ENCODE results near the gene ARHGAP15.

ARHGAP15 gene

DNA sequence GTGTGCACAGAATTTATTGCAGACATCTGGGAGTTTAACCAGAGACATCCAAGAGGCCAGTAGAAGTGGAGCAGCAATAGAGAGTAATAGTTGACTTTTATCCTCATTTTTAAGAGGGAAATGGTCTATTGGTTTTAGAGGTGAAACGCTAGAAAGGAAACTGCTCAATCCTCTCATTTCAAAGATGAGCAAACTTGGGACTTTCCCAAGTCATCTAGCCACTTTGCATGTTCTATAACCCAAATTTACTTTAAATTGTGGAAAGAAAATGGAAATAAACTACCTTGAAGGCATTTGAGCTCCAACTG is 601.7 kb downstream of the ARHGAP15 start:
- in situ Hi-C loops (cut with MboI; ENCODE audit: low pct_unique_long_range_greater_than_20kb, low sequenced_read_pairs): no loop called here
- DNase-seq: no peak

DNA sequence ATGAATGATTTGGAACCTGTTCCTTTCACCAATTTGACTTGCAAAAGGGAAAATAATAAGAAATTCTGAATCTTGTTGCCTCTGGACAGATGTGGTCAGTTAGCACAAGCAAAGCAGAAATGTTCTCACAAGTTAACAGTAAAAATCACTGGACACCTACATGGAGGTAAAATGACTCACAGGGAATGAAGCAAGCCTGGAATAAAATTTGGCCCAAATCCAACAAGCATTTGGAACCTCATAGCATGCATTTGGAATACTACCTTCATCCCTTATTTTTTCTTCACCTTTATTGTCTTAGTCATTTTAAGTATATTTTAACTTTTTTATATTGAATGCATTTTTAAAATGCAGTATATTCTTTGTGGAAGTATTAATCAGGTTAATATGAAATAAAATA is 602.9 kb downstream of the ARHGAP15 start:
- in situ Hi-C loops (cut with MboI; ENCODE audit: low pct_unique_long_range_greater_than_20kb, low sequenced_read_pairs): no loop called here
- no peak for DNase-seq

DNA sequence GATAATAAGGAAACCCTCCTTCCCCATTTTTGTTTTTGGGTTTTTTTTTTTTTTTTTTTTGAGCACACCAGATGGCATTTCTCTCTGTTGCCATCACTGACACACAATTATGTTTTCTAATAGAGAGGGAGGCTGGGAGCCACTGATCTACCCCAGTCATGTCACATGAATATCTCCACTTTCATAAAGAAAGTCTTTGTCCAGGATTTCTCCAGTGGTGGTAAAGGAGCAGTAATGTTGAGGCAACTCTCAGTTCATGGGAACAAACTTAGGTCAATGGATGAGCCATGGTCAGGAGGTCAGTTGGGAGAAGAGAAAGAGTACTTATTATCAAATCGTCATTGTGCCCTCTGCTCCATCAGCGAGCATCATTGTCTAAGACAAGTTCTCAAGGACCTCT is 603.7 kb downstream of the ARHGAP15 start:
- in situ Hi-C loops (cut with MboI; ENCODE audit: low pct_unique_long_range_greater_than_20kb, low sequenced_read_pairs): no loop called here
- DNase-seq: no peak

DNA sequence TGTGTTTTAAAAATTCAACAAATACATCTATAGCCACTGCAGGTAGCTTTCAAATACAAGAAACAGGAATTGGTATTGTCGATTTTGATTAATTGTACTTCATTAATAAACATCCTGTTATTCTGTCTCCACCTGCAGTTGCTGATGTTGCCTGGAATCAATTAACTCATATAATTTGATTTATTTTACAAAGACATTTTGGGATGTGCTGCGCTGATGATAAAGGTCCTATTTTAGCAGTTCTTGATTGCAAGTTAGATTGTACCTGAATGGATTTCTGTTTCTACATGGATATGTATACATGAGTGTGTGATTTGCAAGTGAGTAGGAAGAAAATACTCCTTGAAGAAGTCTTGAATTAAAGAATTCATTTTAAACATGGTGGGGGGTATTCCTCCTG is 605.3 kb downstream of the ARHGAP15 start:
- DNase-seq: no peak

DNA sequence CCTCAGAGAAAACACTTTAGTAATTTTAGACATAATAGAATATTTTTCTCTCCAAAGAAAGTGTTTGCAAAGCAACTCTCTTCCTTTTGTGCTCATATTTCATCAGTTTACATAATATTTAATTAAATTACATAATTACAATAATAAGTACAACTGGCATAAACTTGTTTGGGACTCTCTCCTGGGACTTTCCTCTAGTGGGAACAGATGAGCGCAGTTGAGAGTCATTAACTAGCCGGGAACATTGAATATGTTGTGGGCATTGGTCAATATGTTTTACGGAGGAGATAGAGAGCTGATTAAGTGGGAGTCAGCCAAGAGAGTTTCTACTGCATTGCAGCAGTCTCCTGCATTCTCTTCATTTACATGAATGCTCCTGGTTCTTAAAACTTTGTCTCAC is 607.7 kb downstream of the ARHGAP15 start:
- DNase-seq: no peak

More for the DNA sequence above, 605.3 kb downstream of the ARHGAP15 start:
- in situ Hi-C loops (cut with MboI; ENCODE audit: low pct_unique_long_range_greater_than_20kb, low sequenced_read_pairs): no loop called here

DNA sequence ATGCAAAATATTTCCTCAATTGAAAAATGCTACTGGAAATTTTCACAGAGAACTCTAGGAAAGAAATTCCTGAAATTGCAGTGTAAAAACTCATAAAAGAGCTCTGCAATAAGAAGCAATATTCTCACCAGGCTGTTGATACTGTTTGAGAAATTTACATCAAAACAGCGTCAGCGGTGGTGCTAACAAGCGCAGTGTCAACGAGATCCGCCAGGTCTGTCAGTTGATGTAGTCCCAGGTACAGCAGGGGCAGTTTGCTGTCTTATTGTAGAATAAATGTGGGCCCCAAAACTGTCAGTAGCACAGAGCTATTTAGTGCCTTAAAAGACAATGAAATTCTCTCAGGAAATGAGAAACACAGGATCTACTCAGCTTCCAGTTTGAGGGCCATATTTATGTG is 611.2 kb downstream of the ARHGAP15 start:
- in situ Hi-C loops (cut with MboI; ENCODE audit: low pct_unique_long_range_greater_than_20kb, low sequenced_read_pairs): no loop called here
- no peak for DNase-seq

More for the DNA sequence above, 607.7 kb downstream of the ARHGAP15 start:
- in situ Hi-C loops (cut with MboI; ENCODE audit: low pct_unique_long_range_greater_than_20kb, low sequenced_read_pairs): no loop called here

DNA sequence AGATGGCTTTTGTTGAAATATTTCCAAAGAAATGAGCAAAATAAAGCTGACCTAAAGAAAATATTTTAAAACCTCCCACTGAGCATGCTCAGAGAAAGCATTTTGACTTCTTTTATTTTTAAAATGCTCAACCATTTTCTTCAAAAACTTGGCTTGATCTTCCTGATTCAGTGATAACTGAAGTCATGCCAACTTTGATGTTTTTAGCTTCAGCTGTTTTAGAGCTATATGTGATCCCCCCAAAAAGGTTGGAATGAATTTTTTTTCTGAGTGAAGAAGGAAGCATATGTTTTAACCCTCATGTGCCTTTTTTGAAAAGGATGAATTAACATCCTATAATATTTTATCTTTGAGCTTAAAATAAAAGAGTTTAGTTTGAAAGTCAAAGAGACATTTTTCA is 612.0 kb downstream of the ARHGAP15 start:
- DNase-seq: no peak
- in situ Hi-C loops (cut with MboI; ENCODE audit: low pct_unique_long_range_greater_than_20kb, low sequenced_read_pairs): no loop called here

DNA sequence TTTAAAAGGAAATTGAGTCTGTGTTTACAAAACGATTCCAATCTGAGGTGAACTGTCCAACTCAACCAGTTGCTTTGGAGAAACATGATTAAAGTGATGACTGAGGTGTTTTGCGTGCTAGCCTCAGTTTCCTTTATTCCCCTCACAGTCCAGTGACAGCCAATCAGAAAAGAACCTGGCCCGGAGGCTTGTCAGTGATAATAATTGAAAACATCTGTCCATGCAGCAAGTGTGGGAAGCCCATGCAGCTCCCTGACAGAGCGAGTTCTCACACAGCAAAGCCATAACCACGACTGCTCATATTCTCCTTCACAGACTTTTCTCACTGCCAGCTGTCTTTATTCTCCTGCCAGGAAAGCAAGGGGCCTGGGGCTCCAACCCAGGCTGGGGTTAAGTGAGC is 613.4 kb downstream of the ARHGAP15 start:
- no peak for DNase-seq
- in situ Hi-C loops (cut with MboI; ENCODE audit: low pct_unique_long_range_greater_than_20kb, low sequenced_read_pairs): no loop called here

DNA sequence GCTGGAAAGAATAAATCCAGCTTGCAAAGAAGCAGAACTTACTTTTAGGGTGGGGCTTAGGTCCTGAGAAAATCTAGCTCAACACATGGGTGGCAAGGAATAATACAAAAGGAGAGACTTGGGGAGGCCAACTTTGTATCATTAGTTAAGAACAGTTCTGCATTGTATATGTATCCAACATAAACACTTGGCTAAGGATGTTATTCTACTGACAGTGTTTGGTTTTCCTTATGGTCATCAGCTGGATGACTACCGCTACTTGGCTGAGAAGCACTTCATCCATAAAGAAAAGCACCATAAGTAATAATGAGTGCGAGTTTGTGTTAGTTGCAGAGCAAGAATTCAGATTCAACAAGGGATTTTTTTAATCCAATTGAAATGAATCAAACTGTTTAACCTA is 614.9 kb downstream of the ARHGAP15 start:
- in situ Hi-C loops (cut with MboI; ENCODE audit: low pct_unique_long_range_greater_than_20kb, low sequenced_read_pairs): no loop called here
- no peak for DNase-seq

DNA sequence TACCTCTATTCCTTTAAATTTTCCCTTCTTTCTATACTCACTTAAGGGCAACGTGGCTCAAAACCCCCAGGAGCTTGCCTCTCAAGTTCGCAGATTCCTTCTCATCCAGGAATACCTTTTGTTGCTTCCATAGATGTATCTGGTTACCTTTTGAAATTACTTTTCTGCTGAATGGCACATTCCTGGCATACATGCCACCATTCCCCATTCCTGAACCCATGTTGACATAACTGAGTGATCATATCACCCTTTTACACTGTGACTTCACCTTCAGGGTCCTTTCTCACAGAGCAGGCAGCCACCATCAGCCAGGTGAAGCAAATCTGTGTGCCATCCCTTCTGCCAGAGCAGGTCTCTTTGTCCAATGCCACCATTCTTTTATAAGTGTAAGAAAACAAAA is 615.8 kb downstream of the ARHGAP15 start:
- no peak for DNase-seq
- in situ Hi-C loops (cut with MboI; ENCODE audit: low pct_unique_long_range_greater_than_20kb, low sequenced_read_pairs): no loop called here

DNA sequence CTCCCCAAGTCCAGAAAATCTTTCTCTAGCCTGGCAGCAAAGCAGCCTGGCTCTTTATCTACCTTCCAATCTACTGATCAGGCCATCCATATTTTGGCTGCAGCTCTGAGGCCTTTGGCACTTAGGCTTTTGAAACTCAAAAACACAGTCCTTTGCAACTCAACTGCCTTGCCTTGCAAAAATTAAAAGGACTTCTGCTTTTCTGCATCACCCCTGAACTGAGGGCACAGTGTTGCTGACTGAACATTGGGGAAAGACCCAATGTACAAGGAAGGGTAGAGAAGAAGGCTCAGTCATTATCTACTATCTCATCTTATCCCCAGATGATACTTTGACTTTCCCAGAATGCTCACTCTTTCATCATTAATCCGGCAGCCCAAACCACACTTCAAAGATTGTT is 625.5 kb downstream of the ARHGAP15 start:
- in situ Hi-C loops (cut with MboI; ENCODE audit: low pct_unique_long_range_greater_than_20kb, low sequenced_read_pairs): no loop called here
- no peak for DNase-seq

DNA sequence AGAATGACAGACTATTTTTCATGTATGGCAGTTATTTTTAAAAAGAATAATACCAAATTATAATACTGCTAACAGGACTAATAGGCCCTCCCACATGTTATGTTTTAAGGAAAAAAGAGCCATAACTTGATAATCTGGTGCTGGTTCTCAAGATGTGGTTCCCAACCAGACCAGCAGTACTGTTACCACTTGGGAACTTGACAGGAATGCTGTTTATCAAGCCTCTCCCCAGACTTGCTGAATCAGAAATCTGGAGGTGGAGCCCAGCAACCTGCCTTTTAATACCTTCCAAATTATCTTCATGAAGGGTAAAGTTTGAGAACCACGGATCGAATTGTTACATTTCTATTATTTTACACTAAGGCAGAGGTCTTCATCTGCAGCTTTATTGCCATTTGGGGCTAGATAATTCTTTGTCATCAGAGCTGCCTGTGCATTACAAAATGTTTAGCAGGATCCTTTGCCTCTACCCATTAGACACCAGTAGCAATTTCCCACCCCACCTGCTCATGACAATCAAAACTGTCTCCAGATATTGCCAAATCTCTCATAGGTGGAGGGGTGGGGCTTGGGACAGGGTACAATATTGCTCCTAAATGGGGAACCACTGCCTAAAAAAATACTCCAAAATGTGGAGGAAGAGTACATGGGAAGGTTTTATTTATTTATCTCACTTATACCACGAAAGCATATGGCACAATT is 629.6 kb downstream of the ARHGAP15 start:
- in situ Hi-C loops (cut with MboI; ENCODE audit: low pct_unique_long_range_greater_than_20kb, low sequenced_read_pairs): no loop called here
- no peak for DNase-seq

DNA sequence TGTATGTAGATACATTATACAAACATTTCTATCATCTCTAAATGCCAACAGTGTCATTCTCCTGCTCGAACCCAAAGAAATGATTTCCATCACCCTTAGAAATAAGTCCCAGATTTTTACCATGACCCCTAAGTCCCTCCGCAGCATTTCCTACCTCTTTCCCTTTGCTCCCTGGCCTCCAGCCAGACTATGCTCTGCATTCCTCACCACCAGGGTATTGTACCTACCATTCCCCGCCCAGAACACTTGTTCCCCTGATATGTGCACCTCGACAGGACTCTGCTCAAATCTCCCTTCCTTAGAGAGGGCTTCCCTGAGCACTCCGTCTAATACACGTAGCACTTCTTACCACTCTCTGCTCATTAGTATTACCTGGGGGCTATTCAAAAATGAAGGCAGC is 630.2 kb downstream of the ARHGAP15 start:
- in situ Hi-C loops (cut with MboI; ENCODE audit: low pct_unique_long_range_greater_than_20kb, low sequenced_read_pairs): no loop called here
- no peak for DNase-seq

DNA sequence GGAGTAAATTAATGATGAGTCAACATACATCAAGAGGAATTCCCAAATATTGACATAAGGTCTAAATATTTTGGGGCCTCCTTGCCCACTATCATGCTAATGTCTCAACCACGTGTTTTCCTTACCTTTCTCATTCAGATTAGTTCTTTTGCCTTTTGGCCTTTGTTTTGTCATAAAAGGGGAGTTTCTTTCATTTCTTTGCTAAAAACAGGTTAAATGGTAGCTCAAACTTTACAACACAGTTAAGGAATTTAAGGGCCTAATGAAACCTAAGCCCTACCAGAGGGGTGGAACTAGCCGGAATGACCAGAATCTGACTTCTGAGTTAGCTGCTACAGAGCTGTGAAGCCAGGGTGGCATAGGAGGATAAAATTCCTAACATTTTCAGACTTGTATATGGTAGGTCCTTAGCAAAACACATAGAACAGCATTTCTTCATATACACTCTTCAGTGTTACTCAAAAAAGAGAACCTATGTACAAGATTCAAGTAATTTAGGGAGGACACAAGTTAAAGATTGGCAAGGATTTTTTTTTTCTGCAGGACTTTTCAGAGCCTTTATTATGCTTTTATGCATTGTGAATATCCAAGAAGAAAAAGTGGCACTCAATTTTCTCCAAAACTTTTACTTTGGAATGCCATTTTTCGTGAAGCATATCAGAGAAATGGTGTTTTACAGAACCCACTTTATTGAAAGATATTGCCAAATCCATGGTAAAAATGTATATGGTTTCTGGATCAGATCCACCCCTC is 633.1 kb downstream of the ARHGAP15 start:
- DNase-seq: no peak

DNA sequence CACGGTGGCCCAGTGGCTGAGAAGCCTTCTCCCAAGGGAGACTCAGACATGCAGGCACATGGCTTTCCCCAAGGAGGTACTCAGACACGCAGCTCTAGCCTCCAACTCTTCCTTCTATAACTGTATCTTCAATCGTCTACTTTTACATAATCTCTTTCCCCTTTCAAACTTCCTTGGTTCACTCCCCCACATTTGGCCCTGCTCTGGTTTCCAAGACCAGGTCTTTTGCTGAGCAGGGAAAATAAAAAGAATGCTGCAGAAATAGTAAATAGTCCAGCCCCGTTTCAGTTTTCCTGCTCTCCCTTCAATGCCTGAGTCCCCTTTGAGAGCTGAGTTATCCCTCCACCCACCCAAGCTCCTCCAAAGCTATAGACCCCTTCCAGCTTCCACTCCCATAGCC is 635.0 kb downstream of the ARHGAP15 start:
- in situ Hi-C loops (cut with MboI; ENCODE audit: low pct_unique_long_range_greater_than_20kb, low sequenced_read_pairs): no loop called here
- DNase-seq: no peak

More for the DNA sequence above, 633.1 kb downstream of the ARHGAP15 start:
- in situ Hi-C loops (cut with MboI; ENCODE audit: low pct_unique_long_range_greater_than_20kb, low sequenced_read_pairs): no loop called here

DNA sequence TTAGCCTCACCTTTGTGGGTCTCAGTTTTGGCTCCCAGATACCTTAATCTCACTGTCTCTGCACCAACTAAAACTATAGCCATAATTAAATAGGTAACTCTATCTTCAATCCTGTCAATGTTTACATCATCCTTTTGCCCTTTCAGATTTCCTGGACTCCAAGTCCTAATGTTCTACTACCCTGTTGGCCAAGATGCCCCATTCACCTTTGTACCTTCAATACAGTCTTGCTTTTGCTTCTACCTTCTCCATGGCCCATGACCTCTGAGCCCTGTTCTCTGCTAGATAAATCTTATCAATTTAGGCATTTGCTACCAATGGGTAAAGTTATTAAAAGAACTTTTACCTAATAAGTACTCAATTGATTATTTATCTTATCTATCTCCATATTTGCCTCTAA is 635.5 kb downstream of the ARHGAP15 start:
- no peak for DNase-seq
- in situ Hi-C loops (cut with MboI; ENCODE audit: low pct_unique_long_range_greater_than_20kb, low sequenced_read_pairs): no loop called here

DNA sequence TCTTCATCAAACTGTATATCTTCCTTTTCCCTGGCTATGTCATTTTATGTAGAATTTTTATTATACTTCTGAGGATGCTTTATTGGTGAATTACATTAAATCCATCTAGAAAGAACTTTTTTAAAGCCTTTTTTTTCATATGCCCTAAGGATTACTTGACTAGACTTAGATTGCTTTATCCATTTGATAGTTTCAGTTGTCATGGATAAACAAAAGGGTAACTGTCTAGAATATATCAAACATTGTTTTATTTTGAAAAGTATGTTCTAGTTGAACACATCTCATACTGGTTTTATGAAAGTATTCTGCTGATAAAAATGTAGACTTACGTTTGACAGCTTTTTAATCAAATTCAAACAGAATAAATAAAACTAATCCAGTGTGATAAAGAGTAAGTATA is 639.8 kb downstream of the ARHGAP15 start:
- no peak for DNase-seq
- in situ Hi-C loops (cut with MboI; ENCODE audit: low pct_unique_long_range_greater_than_20kb, low sequenced_read_pairs): no loop called here

DNA sequence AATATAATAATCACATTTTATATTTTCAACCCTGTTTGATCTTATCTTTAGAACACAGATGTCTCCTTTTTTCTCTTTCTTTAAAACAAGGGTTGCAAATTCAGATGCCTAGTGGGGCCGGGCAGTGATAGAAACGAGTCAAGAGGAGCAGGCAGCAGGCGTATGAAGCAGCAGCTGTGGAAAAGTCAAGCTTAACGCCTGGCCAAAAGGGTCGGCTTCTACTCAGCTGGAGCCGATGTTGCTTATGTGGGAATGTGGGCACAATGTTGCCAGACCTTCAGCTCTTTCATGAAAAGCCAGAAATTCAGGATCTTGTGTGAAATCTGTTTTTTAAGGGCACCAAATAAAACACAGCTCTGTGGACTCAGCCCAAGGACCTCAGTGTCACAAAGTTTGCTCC is 642.7 kb downstream of the ARHGAP15 start:
- in situ Hi-C loops (cut with MboI; ENCODE audit: low pct_unique_long_range_greater_than_20kb, low sequenced_read_pairs): no loop called here
- no peak for DNase-seq

DNA sequence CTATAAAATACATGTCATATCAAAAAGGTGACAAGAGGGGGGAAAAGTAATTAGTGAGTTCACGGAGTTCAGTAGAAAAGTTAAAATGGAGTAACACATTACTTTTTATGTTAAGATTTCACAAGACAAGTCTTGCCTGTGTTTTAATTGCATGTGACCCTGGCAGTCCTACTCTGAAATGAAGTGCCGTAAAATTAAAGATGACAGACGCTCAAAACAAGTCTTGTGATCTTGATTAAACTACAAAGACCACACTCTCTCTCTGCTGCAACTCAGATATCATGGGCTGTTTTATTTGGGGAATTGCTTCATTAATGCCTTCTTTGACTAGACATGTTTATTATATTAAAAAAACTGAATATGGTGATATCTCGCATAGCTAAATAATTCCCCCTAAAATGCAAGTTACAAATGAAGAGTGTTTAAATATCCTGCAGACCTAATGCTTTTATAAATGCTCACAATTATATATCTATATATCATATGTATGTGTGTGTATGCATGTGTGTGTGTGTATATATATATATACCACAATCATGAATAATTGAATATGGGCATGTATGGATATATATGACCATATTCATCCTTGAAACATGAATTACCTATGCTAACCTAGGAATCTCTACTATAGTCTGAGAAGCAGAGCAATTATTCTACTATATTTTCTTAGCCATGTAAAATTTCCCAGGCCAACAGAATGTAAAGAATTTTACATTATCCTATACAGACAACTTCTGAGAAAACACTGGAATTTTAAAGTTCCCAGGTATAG is 647.5 kb downstream of the ARHGAP15 start:
- no peak for DNase-seq
- in situ Hi-C loops (cut with MboI; ENCODE audit: low pct_unique_long_range_greater_than_20kb, low sequenced_read_pairs): no loop called here

DNA sequence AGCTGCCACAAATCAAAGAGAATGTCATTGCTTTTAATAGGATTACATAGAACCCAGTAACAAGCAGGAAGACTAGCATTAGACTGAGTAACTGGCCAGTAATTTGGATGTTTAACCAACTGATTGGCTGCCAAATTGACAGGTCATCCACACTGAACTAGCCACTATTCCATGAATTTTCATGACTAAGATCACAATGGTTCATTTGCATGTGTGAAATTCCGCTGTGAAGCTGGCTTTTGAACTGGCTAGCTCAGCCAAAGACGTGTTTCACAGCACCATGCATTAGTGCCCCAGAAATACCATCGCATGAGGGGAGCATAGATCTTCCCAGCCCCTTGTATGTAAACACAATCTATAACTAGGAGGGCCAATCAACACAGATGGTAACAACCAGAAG is 649.8 kb downstream of the ARHGAP15 start:
- DNase-seq: no peak
- in situ Hi-C loops (cut with MboI; ENCODE audit: low pct_unique_long_range_greater_than_20kb, low sequenced_read_pairs): no loop called here

Data from KBM-7 (cell line).